HuH-7.5 (cell line): ENCODE results near the gene KEAP1.

Source experiments
- DNase-seq: peaks from one replicate; pipeline ENCODE4 v3.0.0; 2011; ENCODE audit warnings: low spot score

The KEAP1 gene

DNA sequence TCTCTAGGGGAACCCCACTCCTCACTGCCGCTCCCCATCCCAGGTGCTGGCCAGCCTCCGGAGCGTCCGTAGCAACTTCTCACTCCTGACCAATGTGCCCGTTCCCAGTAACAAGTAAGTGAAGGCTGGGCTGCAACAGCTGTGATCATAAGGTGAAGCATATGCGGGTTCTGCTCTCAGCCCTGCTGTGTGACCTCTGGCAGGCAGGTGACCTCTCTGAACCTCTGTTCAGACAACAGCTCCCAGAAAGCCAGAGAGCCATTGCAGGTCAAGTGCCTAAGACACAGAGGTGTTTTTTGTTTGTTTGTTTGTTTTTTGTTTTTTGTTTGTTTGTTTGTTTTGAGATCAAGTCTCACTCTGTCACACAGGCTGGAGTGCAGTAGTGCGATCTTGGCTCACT, 54.1 kb downstream of the KEAP1 start:
- DNase-seq = no peak

DNA sequence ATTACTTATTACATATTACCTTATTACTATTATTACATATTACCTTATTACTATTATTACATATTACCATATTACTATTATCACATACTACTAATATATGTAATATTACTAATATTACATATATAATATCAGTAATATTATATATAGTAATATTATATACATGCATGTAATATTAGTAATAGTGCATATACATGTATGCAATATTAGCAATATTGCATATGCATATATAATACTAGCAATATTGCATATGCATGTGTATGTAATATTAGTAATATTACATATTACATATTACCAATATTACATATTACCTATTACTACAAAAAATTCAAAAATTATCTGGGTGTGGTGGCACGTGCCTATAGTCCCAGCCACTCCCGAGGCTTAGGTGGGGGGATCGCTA, 60.5 kb downstream of the KEAP1 start:
- DNase-seq = no peak

DNA sequence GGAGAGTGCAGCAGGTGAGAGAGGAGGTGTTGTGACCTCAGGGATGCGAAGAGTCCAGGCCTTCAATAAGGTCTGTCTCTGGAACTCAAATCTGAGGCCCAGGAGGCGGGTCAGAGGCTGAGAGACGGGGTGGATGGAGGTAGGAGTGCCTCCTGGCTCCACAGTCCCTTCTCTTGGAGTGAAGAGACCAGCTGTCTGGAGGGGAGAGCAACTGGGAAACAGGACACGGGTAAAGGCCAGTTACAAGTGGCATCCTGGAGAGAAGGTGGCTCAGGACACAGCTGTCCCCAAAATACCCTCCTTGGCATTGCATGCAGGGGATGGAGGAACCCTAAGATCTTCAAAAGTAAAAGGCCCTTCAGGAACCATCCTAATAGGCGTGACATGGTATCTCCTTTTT, 63.6 kb downstream of the KEAP1 start:
- DNase-seq = no peak
